D721Med (cell line): ENCODE results near the gene SGPL1.

Experiments
- DNase-seq: peaks from one replicate; pipeline ENCODE4 v3.0.0; 2011; ENCODE audit warnings: low spot score; ENCODE audit not compliant: insufficient read length
- FAIRE-seq: peaks from 2 replicates; lab custom pipeline; 2011; peaks lifted over from hg19 to GRCh38; lab: Jason Lieb, UNC
- CTCF ChIP-seq: IDR thresholded peaks from 2 replicates; pipeline ENCODE4 v1.5.1; 2012; ENCODE audit warnings: mild to moderate bottlenecking, control low read depth; ENCODE audit not compliant: insufficient read depth; ENCODE audit errors: missing control alignments

The SGPL1 gene

GRCh38 chr10:70834021-70834420, 18.3 kb downstream of the SGPL1 start:
- no peak for TF ChIP-seq CTCF
- DNase-seq (no peak), FAIRE-seq (no peak)

GRCh38 chr10:70834441-70835151, 18.8 kb downstream of the SGPL1 start:
- FAIRE-seq, result no peak

GRCh38 chr10:70836319-70836718, 20.6 kb downstream of the SGPL1 start:
- FAIRE-seq, result no peak
- TF ChIP-seq CTCF, result no peak

More at GRCh38 chr10:70834441-70835151, 18.8 kb downstream of the SGPL1 start:
- no peak for TF ChIP-seq CTCF
- no peak for DNase-seq

GRCh38 chr10:70837660-70838059, 21.9 kb downstream of the SGPL1 start:
- FAIRE-seq (no peak), DNase-seq (no peak)
- no peak for TF ChIP-seq CTCF

More at GRCh38 chr10:70836319-70836718, 20.6 kb downstream of the SGPL1 start:
- DNase-seq, result no peak

GRCh38 chr10:70838270-70838805, 22.6 kb downstream of the SGPL1 start:
- FAIRE-seq, result no peak
- TF ChIP-seq CTCF, result no peak
- no peak for DNase-seq

- DNase-seq (no peak), FAIRE-seq (no peak)
- TF ChIP-seq CTCF, result no peak
Observed at GRCh38 chr10:70840836-70841235, 25.1 kb downstream of the SGPL1 start.

- FAIRE-seq, result no peak
- DNase-seq, result no peak
- no peak for TF ChIP-seq CTCF
Observed at GRCh38 chr10:70843333-70843732, 27.6 kb downstream of the SGPL1 start.
